Esophagus muscularis mucosa (tissue), 3 donors: ENCODE results near the gene UBE2O.

Experiments
- POLR2A ChIP-seq: fragments of 450-650 bp; IDR thresholded peaks from one replicate; pipeline ENCODE4 v1.6.1; 2017; ENCODE audit warnings: antibody characterized with exemption, moderate library complexity, mild to moderate bottlenecking, low read depth
- POLR2AphosphoS5 ChIP-seq, 2 donors: sonication (generic); formaldehyde crosslinking; IDR thresholded peaks; one replicate each; pipeline ENCODE4 v1.6.1; 2017; ENCODE audit warnings: antibody characterized with exemption in 2 of 2
- TF ChIP-seq, protein P1 (sequence below), 3 experiments: fragments of 200-600 bp in 2 of 3; fragments of 450-650 bp in 1 of 3; sonication (generic) in 2 of 3; IDR thresholded peaks; one replicate each; pipeline ENCODE4 v1.5.1; 2017 to 2019; ENCODE audit warnings: antibody characterized with exemption in 3 of 3, mild to moderate bottlenecking in 2 of 3, moderate library complexity in 1 of 3

DNA sequence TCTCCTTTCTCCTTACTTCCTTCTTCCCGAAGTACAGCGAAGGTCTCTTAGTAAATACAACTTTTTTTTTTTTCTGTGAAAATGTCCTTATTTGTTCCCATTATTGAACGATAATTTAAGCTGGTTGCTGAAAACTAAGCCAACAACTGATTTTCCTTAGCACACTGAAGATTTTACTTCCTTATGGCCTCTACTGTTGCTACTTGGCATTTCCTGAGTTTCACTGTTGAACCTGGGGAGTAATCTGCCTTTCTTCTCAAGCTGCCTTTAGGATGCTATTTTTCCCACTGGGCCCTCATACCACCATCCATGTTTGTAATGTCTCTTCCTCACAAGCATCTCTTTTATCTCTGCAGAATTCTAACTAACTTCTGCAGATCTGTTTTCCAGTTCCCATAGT lies 26.1 kb downstream of the UBE2O start:
- TF ChIP-seq POLR2A = no peak
- TF ChIP-seq, protein P1, sequence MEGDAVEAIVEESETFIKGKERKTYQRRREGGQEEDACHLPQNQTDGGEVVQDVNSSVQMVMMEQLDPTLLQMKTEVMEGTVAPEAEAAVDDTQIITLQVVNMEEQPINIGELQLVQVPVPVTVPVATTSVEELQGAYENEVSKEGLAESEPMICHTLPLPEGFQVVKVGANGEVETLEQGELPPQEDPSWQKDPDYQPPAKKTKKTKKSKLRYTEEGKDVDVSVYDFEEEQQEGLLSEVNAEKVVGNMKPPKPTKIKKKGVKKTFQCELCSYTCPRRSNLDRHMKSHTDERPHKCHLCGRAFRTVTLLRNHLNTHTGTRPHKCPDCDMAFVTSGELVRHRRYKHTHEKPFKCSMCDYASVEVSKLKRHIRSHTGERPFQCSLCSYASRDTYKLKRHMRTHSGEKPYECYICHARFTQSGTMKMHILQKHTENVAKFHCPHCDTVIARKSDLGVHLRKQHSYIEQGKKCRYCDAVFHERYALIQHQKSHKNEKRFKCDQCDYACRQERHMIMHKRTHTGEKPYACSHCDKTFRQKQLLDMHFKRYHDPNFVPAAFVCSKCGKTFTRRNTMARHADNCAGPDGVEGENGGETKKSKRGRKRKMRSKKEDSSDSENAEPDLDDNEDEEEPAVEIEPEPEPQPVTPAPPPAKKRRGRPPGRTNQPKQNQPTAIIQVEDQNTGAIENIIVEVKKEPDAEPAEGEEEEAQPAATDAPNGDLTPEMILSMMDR (IDR thresholded peaks at IDR 0.05) = no peak
- no peak for TF ChIP-seq POLR2AphosphoS5 (IDR thresholded peaks at IDR 0.05)
